HEK293 (cell line): ENCODE measurements around the gene SFXN4.

ENCODE experiments used
- CTCF ChIA-PET: fragments of 350-600 bp; formaldehyde crosslinking; extraction: SDS; loops from one replicate; lab custom pipeline; 2021; ENCODE audit warnings: antibody characterized with exemption; lab: Yijun Ruan, JAX
- POLR2A ChIA-PET: fragments of 300-600 bp; formaldehyde crosslinking; extraction: SDS; loops from one replicate; lab custom pipeline; 2020; ENCODE audit warnings: antibody characterized with exemption, inconsistent platforms; lab: Yijun Ruan, JAX
- H3K27ac ChIP-seq: fragments of 200-500 bp; sonication (Bioruptor generic); 2 replicates; pipeline ENCODE4 v1.5.1; 2014; ENCODE audit warnings: low read depth, low read length, control low read depth, inconsistent platforms; ENCODE audit errors: extremely low read depth
- H3K36me3 ChIP-seq, 2 experiments: fragments of 200-500 bp in 1 of 2; sonication (Bioruptor generic) in 1 of 2; 1 replicate in 1 of 2; 2 replicates in 1 of 2; pipeline ENCODE4 v1.5.1; 2014 to 2017; ENCODE audit warnings: inconsistent platforms in 2 of 2, low read length in 2 of 2; ENCODE audit not compliant: control insufficient read depth in 2 of 2, insufficient read depth in 1 of 2
- H3K4me1 ChIP-seq: fragments of 200-500 bp; sonication (Bioruptor generic); 2 replicates; pipeline ENCODE4 v1.5.1; 2014; ENCODE audit warnings: mild to moderate bottlenecking, low read length, inconsistent platforms; ENCODE audit not compliant: control insufficient read depth, insufficient read depth
- H3K4me3 ChIP-seq: 2 replicates; pipeline ENCODE4 v1.5.1; 2011; ENCODE audit warnings: low read depth, mild to moderate bottlenecking, control low read depth, low read length, moderate library complexity
- H3K9me3 ChIP-seq: fragments of 200-500 bp; sonication (Bioruptor generic); 2 replicates; pipeline ENCODE4 v1.5.1; 2014; ENCODE audit warnings: low read depth, low read length, inconsistent platforms; ENCODE audit not compliant: control insufficient read depth, insufficient read depth
- KLF16 ChIP-seq: fragments of 450-650 bp; formaldehyde crosslinking; IDR thresholded peaks from 2 replicates; pipeline ENCODE4 v1.5.1; 2017; ENCODE audit warnings: missing biosample characterization, missing genetic modification characterization
- ZBTB11 ChIP-seq: fragments of 450-650 bp; formaldehyde crosslinking; conservative IDR thresholded peaks from 2 replicates; pipeline ENCODE4 v1.5.1; 2016; ENCODE audit warnings: low read depth, missing biosample characterization, missing genetic modification characterization
- ZNF169 ChIP-seq: fragments of 450-650 bp; formaldehyde crosslinking; IDR thresholded peaks from 2 replicates; pipeline ENCODE4 v1.5.1; 2016; ENCODE audit warnings: missing biosample characterization, missing genetic modification characterization
- ZNF202 ChIP-seq: fragments of 450-650 bp; formaldehyde crosslinking; IDR thresholded peaks from 2 replicates; pipeline ENCODE4 v1.5.1; 2016; ENCODE audit warnings: missing biosample characterization, missing genetic modification characterization, borderline replicate concordance
- ZNF211 ChIP-seq: fragments of 450-650 bp; formaldehyde crosslinking; IDR thresholded peaks from 2 replicates; pipeline ENCODE4 v1.5.1; 2016; ENCODE audit warnings: low read depth, missing biosample characterization, missing genetic modification characterization
- ZNF221 ChIP-seq: fragments of 450-650 bp; formaldehyde crosslinking; IDR thresholded peaks from 2 replicates; pipeline ENCODE4 v1.5.1; 2017; ENCODE audit warnings: missing biosample characterization, missing genetic modification characterization, borderline replicate concordance
- ZNF274 ChIP-seq, 2 experiments: fragments of 200-500 bp in 1 of 2; fragments of 450-650 bp in 1 of 2; sonication (Bioruptor generic) in 1 of 2; formaldehyde crosslinking in 1 of 2; IDR thresholded peaks; 2 replicates each; pipeline versions ENCODE4 v1.5.1 to v1.6.1; 2014 to 2016; ENCODE audit warnings: borderline replicate concordance in 1 of 2, inconsistent platforms in 1 of 2, low read length in 1 of 2, missing biosample characterization in 1 of 2, missing genetic modification characterization in 1 of 2
- ZNF391 ChIP-seq: fragments of 450-650 bp; formaldehyde crosslinking; IDR thresholded peaks from 2 replicates; pipeline ENCODE4 v1.5.1; 2016; ENCODE audit warnings: low read depth, missing biosample characterization, missing genetic modification characterization, borderline replicate concordance
- ZNF510 ChIP-seq: fragments of 450-650 bp; formaldehyde crosslinking; IDR thresholded peaks from 2 replicates; pipeline ENCODE4 v1.5.1; 2018; ENCODE audit warnings: mild to moderate bottlenecking, missing genetic modification characterization, missing biosample characterization; ENCODE audit not compliant: insufficient replicate concordance
- ZNF600 ChIP-seq: fragments of 450-650 bp; formaldehyde crosslinking; IDR thresholded peaks from 2 replicates; pipeline ENCODE4 v1.5.1; 2016; ENCODE audit warnings: missing biosample characterization, missing genetic modification characterization
- ZNF626 ChIP-seq: fragments of 450-650 bp; sonication (Bioruptor Pico); formaldehyde crosslinking; IDR thresholded peaks from 2 replicates; pipeline ENCODE4 v1.5.1; 2018; ENCODE audit warnings: missing biosample characterization, missing genetic modification characterization, inconsistent platforms
- ZNF660 ChIP-seq: fragments of 450-650 bp; IDR thresholded peaks from 2 replicates; pipeline ENCODE4 v1.5.1; 2018; ENCODE audit warnings: missing biosample characterization, mild to moderate bottlenecking, missing genetic modification characterization
- ZNF670 ChIP-seq: fragments of 450-650 bp; formaldehyde crosslinking; IDR thresholded peaks from 2 replicates; pipeline ENCODE4 v1.5.1; 2016; ENCODE audit warnings: missing biosample characterization, missing genetic modification characterization, low read depth
- ZNF830 ChIP-seq: fragments of 450-650 bp; IDR thresholded peaks from 2 replicates; pipeline ENCODE4 v1.5.0; 2018; ENCODE audit warnings: missing biosample characterization, missing genetic modification characterization, low read depth, mild to moderate bottlenecking, moderate library complexity
- ZXDB ChIP-seq: fragments of 450-650 bp; formaldehyde crosslinking; IDR thresholded peaks from 2 replicates; pipeline ENCODE4 v1.5.1; 2016; ENCODE audit warnings: missing biosample characterization, missing genetic modification characterization
- TF ChIP-seq, protein P1 (sequence below): fragments of 450-650 bp; formaldehyde crosslinking; IDR thresholded peaks from 2 replicates; pipeline ENCODE4 v1.5.1; 2017; ENCODE audit warnings: missing biosample characterization, missing genetic modification characterization

The SFXN4 gene

GRCh38 chr10:119161680-119162451 lies 3.6 kb downstream of the SFXN4 start:
- CTCF ChIA-PET: interaction anchor here (0.6 kb wide), 1 partner anchor 12 kb away, joined by 4 read pairs; no protein-coding TSS in a partner anchor
- no peak overlapping the region for H3K4me3 ChIP-seq
- TF ChIP-seq ZNF391 (tag by site-specific recombination): no peak
- no peak for TF ChIP-seq ZNF169 (tag by site-specific recombination)
- TF ChIP-seq ZNF670 (tag by site-specific recombination): no peak
- TF ChIP-seq ZXDB: no peak
- TF ChIP-seq ZNF600 (tag by site-specific recombination): peak; percentile 39; the same call in 1 of the 2 replicates
- H3K27ac ChIP-seq: no peak overlapping the region
- POLR2A ChIA-PET: interaction anchor here (0.6 to 2.2 kb wide), 3 partner anchors 9 to 14 kb away, joined by 3 to 7 read pairs (median 4); no protein-coding TSS in a partner anchor
- H3K9me3 ChIP-seq: no peaks in the 10 kb centered on the region
- H3K4me1 ChIP-seq: no peaks in the 10 kb centered on the region; the same call in 1 of the 2 replicates
- peaks cover 32 to 46% of the 10 kb centered on the region in 2 experiments; a peak in 2 of 3 replicates for H3K36me3 ChIP-seq

GRCh38 chr10:119159332-119159731 lies 6.2 kb downstream of the SFXN4 start:
- peaks cover 50 to 71% of the 10 kb centered on the region in 2 experiments for H3K36me3 ChIP-seq
- H3K4me3 ChIP-seq: no peak overlapping the region
- H3K4me1 ChIP-seq: no peaks in the 10 kb centered on the region
- CTCF ChIA-PET: no interaction called here
- no peaks in the 10 kb centered on the region for H3K9me3 ChIP-seq
- POLR2A ChIA-PET: interaction anchor here (0.6 kb wide), 2 partner anchors 55 to 64 kb away, joined by 4 to 8 read pairs; no protein-coding TSS in a partner anchor
- H3K27ac ChIP-seq: no peak overlapping the region
- no peak for TF ChIP-seq KLF16
- TF ChIP-seq, protein P1, sequence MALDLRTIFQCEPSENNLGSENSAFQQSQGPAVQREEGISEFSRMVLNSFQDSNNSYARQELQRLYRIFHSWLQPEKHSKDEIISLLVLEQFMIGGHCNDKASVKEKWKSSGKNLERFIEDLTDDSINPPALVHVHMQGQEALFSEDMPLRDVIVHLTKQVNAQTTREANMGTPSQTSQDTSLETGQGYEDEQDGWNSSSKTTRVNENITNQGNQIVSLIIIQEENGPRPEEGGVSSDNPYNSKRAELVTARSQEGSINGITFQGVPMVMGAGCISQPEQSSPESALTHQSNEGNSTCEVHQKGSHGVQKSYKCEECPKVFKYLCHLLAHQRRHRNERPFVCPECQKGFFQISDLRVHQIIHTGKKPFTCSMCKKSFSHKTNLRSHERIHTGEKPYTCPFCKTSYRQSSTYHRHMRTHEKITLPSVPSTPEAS (tag by site-specific recombination): no peak
- no peak for TF ChIP-seq ZNF660 (tag by site-specific recombination)
- TF ChIP-seq ZBTB11 (tag by site-specific recombination): no peak
- no peak for TF ChIP-seq ZNF626 (tag by site-specific recombination)
- TF ChIP-seq ZNF221: no peak
- TF ChIP-seq ZNF202 (tag by site-specific recombination): no peak
- TF ChIP-seq ZNF510: no peak
- no peak for TF ChIP-seq ZNF211 (tag by site-specific recombination)

DNA sequence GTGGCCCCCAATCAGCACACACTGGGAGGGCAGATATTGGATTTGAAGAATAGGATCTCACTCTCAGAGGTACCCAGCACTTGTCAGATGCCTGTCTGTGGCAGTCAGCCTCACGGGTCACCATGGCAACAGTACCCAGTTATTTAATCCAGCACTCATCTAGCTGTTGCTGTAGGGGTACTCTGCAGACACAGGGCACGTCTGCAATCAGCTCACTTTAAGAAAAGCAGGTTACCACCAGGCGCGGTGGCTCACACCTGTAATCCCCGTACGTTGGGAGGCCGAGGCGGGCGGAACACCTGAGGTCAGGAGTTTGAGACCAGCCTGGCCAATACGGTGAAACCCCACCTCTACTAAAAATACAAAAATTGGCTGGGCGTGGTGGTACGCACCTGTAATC lies 11.9 kb downstream of the SFXN4 start:
- H3K4me1 ChIP-seq: no peaks in the 10 kb centered on the region
- ChIA-PET CTCF (no interaction called here), POLR2A (interaction anchor here (1.1 to 1.2 kb wide), 2 partner anchors 8 to 11 kb away, joined by 4 read pairs; no protein-coding TSS in a partner anchor)
- H3K9me3 ChIP-seq: no peaks in the 10 kb centered on the region
- no peak overlapping the region for H3K27ac ChIP-seq
- no peak overlapping the region for H3K4me3 ChIP-seq
- TF ChIP-seq ZNF830 (tag by site-specific recombination) (no peak), ZNF510 (no peak), ZNF274 (IDR thresholded peaks at IDR 0.05; ENCODE audit: low read length) (no peak), ZNF274 (tag by site-specific recombination; IDR thresholded peaks at IDR 0.05; ENCODE audit: borderline replicate concordance) (no peak)
- H3K36me3 ChIP-seq: peaks cover 55 to 75% of the 10 kb centered on the region in 2 experiments
